K562 (cell line): ENCODE measurements around the gene TPD52L1. TPM values are rescaled to one million over a fixed set of nuclear protein-coding genes. Genes with fewer than 3 reads are reported as not detected.

Experiments
- ATAC-seq: fragments of 200-7000 bp; cut with Tn5 transposase; 3 replicates; pipeline ENCODE4 v1.9.1; 2020; ENCODE audit warnings: moderate library complexity
- BruUV-seq: library from RNA; stranded (reverse); fragments of 400-500 nt; replicated peaks from 2 replicates; lab custom pipeline; 2021; lab: Mats Ljungman, UMichigan
- CTCF ChIA-PET: fragments of 300-600 bp; formaldehyde crosslinking; extraction: SDS; loops from one replicate; lab custom pipeline; 2021; ENCODE audit warnings: low intra/inter-chr PET ratio; lab: Yijun Ruan, JAX
- POLR2A ChIA-PET: fragments of 300-600, 350-650 bp; sonication (Branson Sonifier 250); formaldehyde crosslinking; extraction: SDS; loops from one replicate; lab custom pipeline; 2021; ENCODE audit warnings: antibody characterized with exemption, inconsistent platforms; lab: Yijun Ruan, JAX
- DNase-seq, 4 experiments: peaks; one replicate each; pipeline versions ENCODE4 v3.0.0 to v3.0.0-alpha.2; 2011 to 2018; ENCODE audit warnings: low spot score in 3 of 4, mixed read lengths in 3 of 4; ENCODE audit errors: extremely low read depth in 1 of 4
- FAIRE-seq: peaks from 2 replicates; lab custom pipeline; 2011; peaks lifted over from hg19 to GRCh38; lab: Jason Lieb, UNC
- H2AFZ ChIP-seq: 2 replicates; pipeline ENCODE4 v1.6.0; 2011; ENCODE audit warnings: low read depth, low read length, control low read depth, inconsistent platforms
- H3K27ac ChIP-seq: fragments of 200-600 bp; 3 replicates; pipeline ENCODE4 v1.8.0; 2011; ENCODE audit warnings: low read depth, mild to moderate bottlenecking, control low read depth, inconsistent platforms, low read length, moderate library complexity, mixed read lengths; ENCODE audit errors: extremely low read depth
- H3K27me3 ChIP-seq, 2 experiments: fragments of 300-600 bp in 1 of 2; 2 replicates in 1 of 2; 3 replicates in 1 of 2; pipeline versions ENCODE4 v1.6.0 to v1.8.0; 2011; ENCODE audit warnings: inconsistent platforms in 2 of 2, low read length in 2 of 2, mild to moderate bottlenecking in 1 of 2, mixed read lengths in 1 of 2, moderate library complexity in 1 of 2; ENCODE audit not compliant: control insufficient read depth in 2 of 2, insufficient read depth in 2 of 2
- H3K36me3 ChIP-seq: fragments of 300-600 bp; 3 replicates; pipeline ENCODE4 v1.8.0; 2011; ENCODE audit warnings: mild to moderate bottlenecking, low read length, inconsistent platforms; ENCODE audit not compliant: control insufficient read depth, insufficient read depth
- H3K4me1 ChIP-seq, 2 experiments: fragments of 200-600 bp in 1 of 2; replicated peaks in 1 of 2; 2 replicates in 1 of 2; 3 replicates in 1 of 2; pipeline versions ENCODE4 v1.5.1 to v1.8.0; 2011; ENCODE audit warnings: inconsistent platforms in 2 of 2, low read length in 2 of 2, mild to moderate bottlenecking in 1 of 2, mixed read lengths in 1 of 2, moderate library complexity in 1 of 2; ENCODE audit not compliant: control insufficient read depth in 2 of 2, insufficient read depth in 2 of 2
- H3K4me2 ChIP-seq: 2 replicates; pipeline ENCODE4 v1.6.1; 2011; ENCODE audit warnings: low read length, control low read depth, inconsistent platforms, mixed read lengths; ENCODE audit not compliant: insufficient read depth
- H3K4me3 ChIP-seq: fragments of 200-600 bp; sonication (generic), shearing (Covaris generic); 2 replicates; pipeline ENCODE4 v1.5.1; 2016; ENCODE audit warnings: control low read depth, inconsistent platforms
- H3K79me2 ChIP-seq: fragments of 200-600 bp; 3 replicates; pipeline ENCODE4 v1.8.0; 2011; ENCODE audit warnings: low read length, inconsistent platforms; ENCODE audit not compliant: control insufficient read depth, insufficient read depth
- H3K9ac ChIP-seq, 2 experiments: 2 replicates each; pipeline versions ENCODE4 v1.6.0 to v1.6.1; 2011; ENCODE audit warnings: low read depth in 2 of 2, low read length in 2 of 2, control low read depth in 1 of 2, inconsistent platforms in 1 of 2, mild to moderate bottlenecking in 1 of 2, mixed read lengths in 1 of 2; ENCODE audit not compliant: insufficient read depth in 1 of 2
- H3K9me1 ChIP-seq: one replicate; pipeline ENCODE4 v1.6.0; 2011; ENCODE audit warnings: inconsistent platforms, mild to moderate bottlenecking, low read length, moderate library complexity; ENCODE audit not compliant: control insufficient read depth, insufficient read depth
- H3K9me3 ChIP-seq: replicated peaks from 2 replicates; pipeline ENCODE4 v1.5.1; 2011; ENCODE audit warnings: low read depth, low read length, inconsistent platforms; ENCODE audit not compliant: control insufficient read depth, insufficient read depth
- H4K20me1 ChIP-seq: replicated peaks from 2 replicates; pipeline ENCODE4 v1.6.1; 2011; ENCODE audit warnings: low read length, inconsistent platforms, mixed read lengths; ENCODE audit not compliant: control insufficient read depth, insufficient read depth
- CBX8 ChIP-seq: fragments of 200-600 bp; sonication (generic); IDR thresholded peaks from 2 replicates; pipeline ENCODE4 v1.6.1; 2012; ENCODE audit warnings: borderline replicate concordance, mixed run types, low read depth, mild to moderate bottlenecking, moderate library complexity, mixed read lengths, low read length, control low read depth, inconsistent platforms; ENCODE audit not compliant: poor library complexity, severe bottlenecking; ENCODE audit errors: extremely low read depth
- HCFC1 ChIP-seq: IDR thresholded peaks from 2 replicates; pipeline ENCODE4 v1.6.1; 2012; ENCODE audit warnings: low read depth, low read length, improper control_type of control experiment
- KLF1 ChIP-seq: fragments of 450-650 bp; IDR thresholded peaks from 2 replicates; pipeline ENCODE4 v1.6.1; 2016; ENCODE audit warnings: missing genetic modification characterization, missing compliant biosample characterization
- LEF1 ChIP-seq: fragments of 450-650 bp; IDR thresholded peaks from 2 replicates; pipeline ENCODE4 v1.6.1; 2016; ENCODE audit warnings: mild to moderate bottlenecking
- NR2C2 ChIP-seq, 2 experiments: fragments of 200-800 bp in 1 of 2; sonication (Bioruptor generic) in 1 of 2; sonication (generic) in 1 of 2; formaldehyde crosslinking in 1 of 2; IDR thresholded peaks; 2 replicates each; pipeline versions ENCODE4 v1.6.1 to v1.8.0; 2016 to 2022; ENCODE audit warnings: mild to moderate bottlenecking in 1 of 2, missing compliant biosample characterization in 1 of 2, missing genetic modification characterization in 1 of 2, missing genetic modification reagents in 1 of 2
- PPARD ChIP-seq: fragments of 250-450 bp; sonication (Bioruptor Pico); IDR thresholded peaks from 2 replicates; pipeline ENCODE4 v1.8.0; 2022; ENCODE audit warnings: inconsistent platforms, mild to moderate bottlenecking, moderate library complexity
- SPI1 ChIP-seq: IDR thresholded peaks from 2 replicates; pipeline ENCODE4 v1.6.1; 2011; ENCODE audit warnings: low read depth, low read length, control low read depth, borderline replicate concordance
- XRCC3 ChIP-seq: fragments of 450-650 bp; IDR thresholded peaks from 2 replicates; pipeline ENCODE4 v1.6.1; 2017; ENCODE audit warnings: mild to moderate bottlenecking, moderate library complexity
- ZEB2 ChIP-seq: fragments of 450-650 bp; IDR thresholded peaks from 2 replicates; pipeline ENCODE4 v1.6.1; 2016
- ZNF133 ChIP-seq: fragments of 250-450 bp; sonication (Bioruptor Pico); IDR thresholded peaks from 2 replicates; pipeline ENCODE4 v1.4.0; 2020; ENCODE audit warnings: mild to moderate bottlenecking
- ZNF143 ChIP-seq: sonication (generic); formaldehyde crosslinking; IDR thresholded peaks from 2 replicates; pipeline ENCODE4 v1.9.0; 2022; ENCODE audit warnings: mild to moderate bottlenecking, missing genetic modification reagents
- ZNF174 ChIP-seq: fragments of 250-450 bp; sonication (Bioruptor Pico); IDR thresholded peaks from 2 replicates; pipeline ENCODE4 v1.4.0; 2020; ENCODE audit warnings: mild to moderate bottlenecking
- ZNF785 ChIP-seq: fragments of 250-450 bp; sonication (Bioruptor Pico); IDR thresholded peaks from 2 replicates; pipeline ENCODE4 v1.4.0; 2020; ENCODE audit warnings: mild to moderate bottlenecking
- WGBS: fragments of 100-300 bp; shearing (Covaris generic); methylation state at CpG from one replicate; pipeline ENCODE4 v1.1.6; 2016; ENCODE audit warnings: low coverage, mixed read lengths; ENCODE audit not compliant: insufficient coverage; ENCODE audit errors: missing lambda C conversion rate; 5-methylcytosine and 5-hydroxymethylcytosine counted together
- in situ Hi-C: fragments of 300-500 bp; cut with MboI; formaldehyde crosslinking; loops from 4 replicates; pipeline ENCODE4 v1.15.0; 2018; ENCODE audit warnings: inconsistent platforms, mixed read lengths
- intact Hi-C: fragments of 100-400 bp; cut with micrococcal nuclease; formaldehyde crosslinking; loops from 2 replicates; pipeline ENCODE4 v1.14.2; 2022
- polyA plus RNA-seq, 8 experiments: library from polyadenylated mRNA; depleted of rRNA in 4 of 8; stranded (reverse) in 5 of 8; unstranded in 3 of 8; fragments of >200 nt; fragmentation: Nextera tagmentation in 2 of 8; fragmentation: Illumina TruSeq in 1 of 8; extraction: Ambion mirVana in 2 of 8; extraction: Trizol in 1 of 8; gene quantifications; 2 replicates each; pipeline versions ENCODE4 v1.2.1 to v1.2.3, GENCODE V29; 2011 to 2014; ENCODE audit warnings: inconsistent platforms in 1 of 8, missing spikeins in 1 of 8
- total RNA-seq, 7 experiments: library from RNA; depleted of rRNA in 6 of 7; stranded (reverse); fragments of >200 nt in 6 of 7; fragmentation: Illumina TruSeq in 2 of 7; extraction: Trizol in 2 of 7; gene quantifications; 2 replicates each; pipeline versions ENCODE4 v1.2.1 to v1.2.3, GENCODE V29; 2011 to 2021; ENCODE audit warnings: low replicate concordance in 1 of 7
- TF ChIP-seq, protein P1 (sequence below): fragments of 250-450 bp; sonication (Bioruptor Pico); IDR thresholded peaks from 2 replicates; pipeline ENCODE4 v1.8.0; 2022; ENCODE audit warnings: moderate library complexity, mild to moderate bottlenecking, inconsistent platforms
- TF ChIP-seq, protein P2 (sequence below): fragments of 200-400 bp; formaldehyde crosslinking; IDR thresholded peaks from 2 replicates; pipeline ENCODE4 v1.6.1; 2017; ENCODE audit warnings: mild to moderate bottlenecking, low read depth, low read length, moderate library complexity

TPD52L1 gene
- total and polyA plus RNA-seq, 9 of the 15 experiments (the other 6 are each of a cell fraction or from before 2014, with no cell fraction given) = 12.9 to 149 (median 75.7) TPM

GRCh38 chr6:125268765-125269164 is 115.2 kb downstream of the TPD52L1 start:
- in situ Hi-C loops = no loop called here
- CTCF ChIA-PET = no interaction called here
- DNase-seq (no peak), FAIRE-seq (no peak), ATAC-seq (no peak)
- Histone ChIP-seq H3K79me2 (no peaks in the 10 kb centered on the region), H3K27me3 (no peaks in the 10 kb centered on the region), H3K4me3 (no peak overlapping the region), H3K4me2 (no peak overlapping the region), H2AFZ (no peak overlapping the region), H3K27ac (no peak overlapping the region), H3K9me3 (no peaks in the 10 kb centered on the region), H3K36me3 (peaks cover 28% of the 10 kb centered on the region; the same call in 2 of the 3 replicates), H3K9ac (no peak overlapping the region), H4K20me1 (no peaks in the 10 kb centered on the region), H3K9me1 (no peaks in the 10 kb centered on the region), H3K4me1 (peaks cover 0 to 3% of the 10 kb centered on the region in 2 experiments; a peak in 1 of 5 replicates)
- POLR2A ChIA-PET = interaction anchor here (0.6 to 1.0 kb wide), 2 partner anchors 33 to 395 kb away, joined by 3 read pairs; partner anchors contain the start of gene HDDC2
- WGBS = 77% methylated on average over 4 of the region's 4 CpGs
- no peak for TF ChIP-seq LEF1
- no peak for TF ChIP-seq ZNF174 (CRISPR knock-in tag)
- TF ChIP-seq HCFC1 = no peak
- no peak for TF ChIP-seq ZNF143 (CRISPR knock-in tag)
- no peak for TF ChIP-seq PPARD (CRISPR knock-in tag)
- no peak for TF ChIP-seq ZNF785 (CRISPR knock-in tag)
- TF ChIP-seq, protein P1, sequence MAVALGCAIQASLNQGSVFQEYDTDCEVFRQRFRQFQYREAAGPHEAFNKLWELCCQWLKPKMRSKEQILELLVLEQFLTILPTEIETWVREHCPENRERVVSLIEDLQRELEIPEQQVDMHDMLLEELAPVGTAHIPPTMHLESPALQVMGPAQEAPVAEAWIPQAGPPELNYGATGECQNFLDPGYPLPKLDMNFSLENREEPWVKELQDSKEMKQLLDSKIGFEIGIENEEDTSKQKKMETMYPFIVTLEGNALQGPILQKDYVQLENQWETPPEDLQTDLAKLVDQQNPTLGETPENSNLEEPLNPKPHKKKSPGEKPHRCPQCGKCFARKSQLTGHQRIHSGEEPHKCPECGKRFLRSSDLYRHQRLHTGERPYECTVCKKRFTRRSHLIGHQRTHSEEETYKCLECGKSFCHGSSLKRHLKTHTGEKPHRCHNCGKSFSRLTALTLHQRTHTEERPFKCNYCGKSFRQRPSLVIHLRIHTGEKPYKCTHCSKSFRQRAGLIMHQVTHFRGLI (CRISPR knock-in tag) = no peak
- no peak for TF ChIP-seq KLF1
- TF ChIP-seq CBX8 = no peak
- TF ChIP-seq ZEB2 = no peak
- no peak for TF ChIP-seq NR2C2 (CRISPR knock-in tag; IDR thresholded peaks at IDR 0.05)
- TF ChIP-seq NR2C2 (tag; IDR thresholded peaks at IDR 0.05) = no peak
- no peak for TF ChIP-seq SPI1
- no peak for TF ChIP-seq XRCC3
- TF ChIP-seq, protein P2, sequence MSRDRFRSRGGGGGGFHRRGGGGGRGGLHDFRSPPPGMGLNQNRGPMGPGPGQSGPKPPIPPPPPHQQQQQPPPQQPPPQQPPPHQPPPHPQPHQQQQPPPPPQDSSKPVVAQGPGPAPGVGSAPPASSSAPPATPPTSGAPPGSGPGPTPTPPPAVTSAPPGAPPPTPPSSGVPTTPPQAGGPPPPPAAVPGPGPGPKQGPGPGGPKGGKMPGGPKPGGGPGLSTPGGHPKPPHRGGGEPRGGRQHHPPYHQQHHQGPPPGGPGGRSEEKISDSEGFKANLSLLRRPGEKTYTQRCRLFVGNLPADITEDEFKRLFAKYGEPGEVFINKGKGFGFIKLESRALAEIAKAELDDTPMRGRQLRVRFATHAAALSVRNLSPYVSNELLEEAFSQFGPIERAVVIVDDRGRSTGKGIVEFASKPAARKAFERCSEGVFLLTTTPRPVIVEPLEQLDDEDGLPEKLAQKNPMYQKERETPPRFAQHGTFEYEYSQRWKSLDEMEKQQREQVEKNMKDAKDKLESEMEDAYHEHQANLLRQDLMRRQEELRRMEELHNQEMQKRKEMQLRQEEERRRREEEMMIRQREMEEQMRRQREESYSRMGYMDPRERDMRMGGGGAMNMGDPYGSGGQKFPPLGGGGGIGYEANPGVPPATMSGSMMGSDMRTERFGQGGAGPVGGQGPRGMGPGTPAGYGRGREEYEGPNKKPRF = no peak
- no peak for TF ChIP-seq ZNF133 (CRISPR knock-in tag)
- intact Hi-C loops = loop anchor here (10.0 kb wide), 1 partner anchor 114 kb away; the partner anchor contains the start of gene TPD52L1
- BruUV-seq = no TSS peak
